Inflammatory macrophage treated with lipopolysaccharide for 1 hour (primary cell): ENCODE data around the gene ETS1.

Source experiments
- DNase-seq, 2 donors: peaks; one replicate each; pipeline ENCODE4 v3.0.0-alpha.2; 2020 to 2022

Gene ETS1

DNA sequence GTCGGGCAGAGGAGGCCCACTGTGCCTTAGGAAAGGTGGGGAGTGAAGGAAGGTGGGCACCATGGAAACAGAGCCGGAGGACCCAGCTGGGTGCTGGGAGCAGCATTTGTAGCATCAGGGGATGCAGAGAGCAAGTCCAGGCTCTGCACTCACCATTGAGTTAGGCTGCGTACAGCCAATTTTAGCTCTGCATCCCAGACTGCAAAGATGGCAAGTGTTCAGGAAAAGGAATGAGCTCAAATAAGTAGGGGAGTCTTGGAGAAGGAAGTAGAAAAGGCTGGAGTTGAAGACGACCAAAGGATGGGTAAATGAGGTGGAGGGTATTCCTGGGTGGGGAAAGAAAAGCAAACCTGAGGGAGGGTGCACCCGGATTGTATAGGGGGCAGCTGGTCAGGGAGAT, 31.6 kb upstream of the ETS1 start:
- no peak for DNase-seq

DNA sequence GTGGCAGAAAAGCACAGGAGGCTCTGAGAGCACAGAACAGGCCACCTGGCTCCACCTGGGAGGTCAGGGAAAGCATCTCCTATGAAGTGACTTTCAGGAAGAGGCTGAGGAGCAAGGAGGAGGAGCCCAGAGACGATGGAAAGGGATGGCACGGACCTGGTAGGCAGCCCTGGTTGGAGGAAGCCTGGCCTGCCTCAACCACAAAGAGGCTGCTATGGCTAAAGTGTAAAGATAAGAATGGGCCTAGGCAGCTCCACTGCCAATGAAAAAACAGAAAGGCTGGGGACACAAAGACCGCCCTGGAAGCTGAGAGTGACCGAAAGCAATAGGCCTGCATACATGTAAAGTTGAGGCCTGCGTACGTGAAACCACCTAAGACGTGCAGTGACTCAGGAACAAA, 31.2 kb upstream of the ETS1 start:
- DNase-seq, result no peak

DNA sequence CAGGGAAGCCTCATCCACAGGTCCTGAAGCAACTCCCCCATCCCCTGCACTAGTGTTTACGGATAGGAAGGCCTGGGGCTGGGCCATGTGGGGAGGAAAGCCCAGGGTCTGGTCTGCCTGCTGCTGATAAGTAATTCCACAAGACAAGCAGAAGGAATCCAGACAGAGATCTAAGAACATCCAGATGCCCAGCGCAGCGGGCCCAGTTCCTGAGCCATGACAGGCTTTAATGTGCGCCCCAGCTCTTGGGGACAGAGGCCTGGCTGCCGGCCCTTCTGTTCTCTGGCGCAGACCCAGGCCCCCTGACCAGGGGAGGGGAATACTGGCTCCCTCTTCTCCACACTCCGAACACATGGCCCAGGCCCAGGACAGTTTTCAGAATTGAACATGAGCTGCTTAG, 28.8 kb upstream of the ETS1 start:
- DNase-seq, result no peak

DNA sequence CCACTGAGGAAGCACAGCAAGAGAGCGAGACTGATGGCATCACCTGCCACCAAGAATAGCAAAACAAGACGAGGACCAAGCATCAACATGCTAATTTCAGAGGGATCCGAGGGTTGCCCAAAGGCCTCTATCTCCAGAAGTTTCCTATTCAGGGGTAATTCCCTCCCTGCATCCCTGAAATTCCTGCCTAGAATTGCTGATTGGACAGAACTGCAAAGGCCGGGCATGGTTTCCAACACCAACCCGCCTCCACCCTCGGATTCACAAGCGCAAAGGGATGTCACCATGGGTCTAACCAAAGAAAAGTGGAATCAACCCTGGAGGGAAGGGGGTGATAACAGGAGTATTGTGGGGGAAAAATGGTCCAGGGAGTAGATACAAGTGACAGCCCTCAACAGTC, 28.3 kb upstream of the ETS1 start:
- no peak for DNase-seq

DNA sequence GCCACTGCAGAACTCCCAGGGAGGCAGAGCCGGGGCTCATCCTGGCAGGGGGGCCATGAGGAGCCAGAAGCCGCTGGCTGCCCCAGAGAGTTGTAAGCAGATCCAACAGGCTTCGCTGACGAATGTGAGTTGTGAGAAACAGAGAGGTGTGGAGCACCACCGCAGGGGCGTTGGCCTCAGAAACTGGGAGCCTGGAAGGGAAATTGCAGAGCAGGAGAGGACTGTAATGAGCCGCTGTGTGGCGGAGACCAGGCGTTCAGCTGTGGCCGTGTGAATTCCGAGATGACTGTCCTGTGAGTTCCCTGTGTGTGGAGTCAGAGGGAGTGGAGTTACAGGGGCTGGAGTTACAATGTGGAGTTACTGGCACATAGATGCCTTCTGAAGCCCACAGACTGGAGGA, 27.7 kb upstream of the ETS1 start:
- no peak for DNase-seq

DNA sequence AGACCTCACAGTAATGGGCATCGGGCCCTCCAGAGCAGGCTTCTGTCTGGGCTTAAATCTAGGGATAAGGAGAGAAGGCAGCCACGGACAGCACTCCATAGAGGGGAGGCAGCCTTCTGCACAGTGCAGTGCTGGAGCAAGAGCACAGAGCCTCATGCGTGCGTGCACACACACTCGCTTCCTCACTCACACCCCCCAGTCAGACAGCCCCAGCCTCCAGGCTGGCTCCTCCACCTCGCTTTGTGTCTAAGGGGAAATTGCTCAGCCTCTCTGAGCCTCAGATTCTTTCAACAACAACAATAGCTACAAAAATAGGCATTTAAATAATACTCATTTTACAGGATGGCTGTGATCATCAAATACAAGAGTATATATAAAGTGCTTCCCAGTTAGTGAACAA, 26.7 kb upstream of the ETS1 start:
- no peak for DNase-seq

DNA sequence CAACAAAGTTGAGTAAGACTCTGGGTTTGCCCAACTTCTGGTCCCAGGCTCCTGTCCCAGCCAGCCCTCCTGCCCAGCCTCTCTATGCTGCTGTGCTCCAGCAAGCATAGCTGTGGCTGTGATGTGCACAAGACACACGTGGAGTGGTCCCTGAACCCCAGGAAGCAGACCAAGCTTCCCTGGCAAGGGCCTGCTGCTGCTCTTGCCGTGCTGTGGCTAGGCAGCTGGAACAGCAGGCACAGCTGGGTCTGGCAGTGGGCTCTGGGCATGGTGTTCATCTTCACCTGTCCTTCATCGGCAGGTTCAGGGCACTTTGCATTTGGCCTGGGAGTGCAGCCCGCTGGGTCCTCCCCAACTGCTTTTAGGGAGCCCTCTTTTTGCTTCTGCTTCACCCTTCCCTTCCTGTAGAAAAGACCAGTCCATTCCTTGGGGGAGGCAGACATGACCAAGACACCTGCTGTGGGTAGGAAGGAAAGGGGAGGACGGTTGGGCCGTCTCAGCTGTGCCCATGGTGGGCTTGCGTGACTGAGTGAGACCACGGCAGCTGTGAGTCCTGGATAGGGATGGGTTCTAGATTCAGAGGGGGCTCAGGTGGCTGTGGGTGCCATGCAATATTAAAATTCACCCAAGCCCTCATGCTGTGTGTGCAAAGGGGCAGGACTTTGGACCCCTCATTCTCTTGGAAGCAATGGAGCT, 26.1 kb upstream of the ETS1 start:
- DNase-seq, result no peak

DNA sequence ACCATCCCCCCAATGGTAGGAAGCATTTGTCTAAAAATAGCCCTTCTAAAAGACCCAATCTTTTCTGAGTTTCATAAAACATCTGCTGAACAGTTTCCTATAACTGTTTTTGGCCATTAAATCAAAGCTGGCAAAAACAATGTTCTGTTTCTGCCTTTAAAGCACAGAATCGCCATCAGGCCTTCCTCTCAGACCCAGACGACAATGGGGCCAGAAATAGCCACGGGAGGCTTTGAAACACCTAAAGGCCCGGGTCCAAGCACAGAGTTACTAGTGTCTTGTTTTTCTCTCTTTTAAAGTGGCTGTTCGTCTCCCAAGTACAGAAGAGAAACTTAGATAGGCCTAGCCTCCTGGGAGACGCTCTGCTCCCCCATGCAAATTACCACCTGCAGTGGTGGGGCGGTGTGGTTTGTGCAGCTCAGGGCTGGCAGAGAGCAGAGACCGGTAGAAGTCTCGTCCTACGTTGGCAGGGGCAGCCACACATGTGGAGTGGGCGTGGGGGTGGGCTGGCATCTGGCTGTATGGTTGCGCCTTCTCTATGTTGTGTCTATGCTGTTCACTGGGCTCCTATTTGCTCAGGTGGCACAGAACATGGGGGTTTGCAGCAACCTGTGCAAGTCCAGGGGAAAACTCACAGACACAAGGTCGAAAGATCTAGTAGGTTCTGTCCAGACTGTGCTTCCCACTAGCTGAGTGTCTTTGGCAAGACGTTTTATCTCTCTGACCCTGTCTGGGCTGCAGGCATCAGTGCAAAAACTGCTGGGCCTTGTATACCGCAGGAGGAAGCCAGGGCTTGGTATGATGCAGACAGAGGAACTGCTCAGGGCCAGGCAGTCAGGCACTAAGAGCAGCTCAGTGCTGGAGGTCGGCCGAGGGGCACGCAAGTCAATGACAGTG, 23.6 kb upstream of the ETS1 start:
- no peak for DNase-seq

DNA sequence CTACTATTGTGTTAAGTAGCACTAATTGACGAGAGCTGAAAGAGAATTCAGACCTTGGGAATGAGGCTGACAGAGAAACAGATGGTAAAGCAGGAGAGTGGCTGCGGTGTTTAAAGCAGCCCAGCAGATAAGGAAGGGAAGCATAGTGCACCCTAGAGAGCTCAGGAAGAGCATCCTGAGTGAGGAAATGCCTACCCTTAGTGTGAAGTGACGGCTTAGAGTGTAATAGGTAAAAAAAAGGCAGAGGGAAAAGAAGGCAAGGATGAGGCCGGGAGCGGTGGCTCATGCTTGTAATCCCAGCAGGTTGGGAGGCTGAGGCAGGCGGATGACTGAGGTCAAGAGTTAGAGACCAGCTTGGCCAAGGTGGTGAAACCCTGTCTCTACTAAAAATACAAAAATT, 22.4 kb upstream of the ETS1 start:
- no peak for DNase-seq

DNA sequence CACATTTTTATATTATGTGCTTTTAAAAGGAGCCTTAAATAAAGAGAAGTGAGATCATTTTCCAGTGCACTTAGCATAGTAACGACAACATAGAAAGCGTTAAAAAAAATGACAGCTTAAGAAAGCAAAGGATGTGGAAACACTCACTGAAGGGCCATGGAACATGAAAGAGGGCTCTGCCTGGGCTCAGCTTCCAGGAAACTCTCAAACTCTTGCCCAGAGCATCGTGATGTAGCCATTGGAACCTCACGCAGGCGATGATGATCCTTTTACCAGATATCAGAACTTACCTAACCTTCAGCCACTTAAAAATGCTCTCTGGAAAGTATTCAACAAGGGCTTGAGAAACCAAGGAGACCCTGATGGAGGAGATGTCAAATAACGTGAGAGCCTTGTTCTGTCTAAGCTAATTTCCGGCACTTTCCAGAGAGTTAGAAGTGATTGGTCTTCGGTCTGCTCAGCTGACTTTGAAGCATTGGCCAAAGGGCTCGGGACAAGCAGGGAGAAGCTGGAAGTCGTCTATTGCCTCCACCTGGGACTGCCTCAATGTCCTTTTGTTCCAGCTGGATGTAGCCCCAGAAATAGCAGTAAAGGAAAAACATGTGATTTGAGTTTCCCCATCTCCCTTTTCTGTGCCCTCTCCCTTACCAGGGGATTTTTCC, 21.5 kb upstream of the ETS1 start:
- DNase-seq, result no peak

DNA sequence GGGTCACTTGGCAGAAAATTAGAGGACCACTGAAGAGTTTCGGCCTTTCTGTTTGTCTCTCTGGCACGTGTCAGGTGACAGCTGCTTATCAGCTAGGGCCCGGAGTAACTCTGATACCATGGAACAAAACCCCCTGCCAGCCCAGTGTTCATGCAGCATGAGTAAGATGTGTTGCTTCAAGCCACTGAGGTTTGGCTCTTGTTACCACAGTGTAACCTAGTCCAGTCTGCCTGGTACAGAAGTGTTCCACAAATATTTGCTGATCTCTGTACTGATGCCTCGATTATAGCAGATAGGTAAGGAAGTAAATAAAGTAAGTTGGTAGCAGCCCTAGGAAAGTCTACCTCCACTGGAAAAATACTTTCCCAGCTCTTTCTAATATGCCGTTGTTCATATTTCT, 20.5 kb upstream of the ETS1 start:
- no peak for DNase-seq

DNA sequence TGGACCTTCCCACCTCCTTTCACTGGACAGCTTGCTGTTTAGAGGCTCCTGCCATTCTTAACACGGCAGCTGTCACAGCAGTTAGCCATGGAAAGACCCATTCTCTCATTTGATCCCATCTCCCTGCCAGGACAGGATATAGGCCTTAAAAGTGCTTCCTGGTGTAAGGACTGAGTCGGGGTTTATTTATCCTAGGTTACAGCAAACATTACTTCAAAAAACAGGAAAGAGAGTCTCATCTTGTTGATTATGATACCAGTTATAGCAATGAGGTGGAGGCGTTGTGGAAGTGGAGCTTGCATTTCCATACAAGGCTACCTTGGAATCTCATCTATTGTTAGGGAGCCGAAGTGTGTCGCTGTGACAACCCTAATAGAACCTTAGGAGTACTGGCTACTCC, 17.4 kb upstream of the ETS1 start:
- no peak for DNase-seq

DNA sequence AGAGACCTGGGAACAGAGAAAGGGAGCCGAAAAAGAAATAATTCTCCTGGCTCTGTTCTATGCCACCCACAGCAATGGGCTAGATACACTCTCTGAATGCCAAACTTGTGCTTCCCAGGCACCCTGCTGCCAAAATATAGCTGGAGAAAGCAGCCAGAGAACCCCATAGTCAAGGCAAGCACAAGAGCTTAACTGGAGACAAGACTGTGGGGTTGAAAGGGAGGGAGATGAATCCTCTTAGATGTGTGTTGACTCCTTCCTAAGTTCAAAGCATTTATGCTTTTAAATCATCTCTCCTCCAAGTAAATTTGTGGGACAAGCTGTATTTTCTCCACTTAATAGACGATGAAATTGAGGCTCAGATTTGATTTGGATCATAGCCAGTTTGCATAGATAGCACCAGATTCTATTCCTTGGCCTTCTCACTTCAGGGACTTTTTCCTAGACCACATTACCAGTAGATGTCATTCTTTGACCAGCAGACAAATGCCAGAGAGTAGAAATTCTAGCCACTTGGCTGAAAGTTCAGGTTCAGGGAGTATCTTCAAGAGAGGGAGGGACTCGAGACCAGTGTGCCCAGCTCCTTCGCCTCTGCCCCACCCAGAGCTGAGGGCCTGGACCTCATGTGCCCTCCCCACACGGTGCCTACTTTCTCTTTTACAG, 16.5 kb upstream of the ETS1 start:
- DNase-seq, result no peak

DNA sequence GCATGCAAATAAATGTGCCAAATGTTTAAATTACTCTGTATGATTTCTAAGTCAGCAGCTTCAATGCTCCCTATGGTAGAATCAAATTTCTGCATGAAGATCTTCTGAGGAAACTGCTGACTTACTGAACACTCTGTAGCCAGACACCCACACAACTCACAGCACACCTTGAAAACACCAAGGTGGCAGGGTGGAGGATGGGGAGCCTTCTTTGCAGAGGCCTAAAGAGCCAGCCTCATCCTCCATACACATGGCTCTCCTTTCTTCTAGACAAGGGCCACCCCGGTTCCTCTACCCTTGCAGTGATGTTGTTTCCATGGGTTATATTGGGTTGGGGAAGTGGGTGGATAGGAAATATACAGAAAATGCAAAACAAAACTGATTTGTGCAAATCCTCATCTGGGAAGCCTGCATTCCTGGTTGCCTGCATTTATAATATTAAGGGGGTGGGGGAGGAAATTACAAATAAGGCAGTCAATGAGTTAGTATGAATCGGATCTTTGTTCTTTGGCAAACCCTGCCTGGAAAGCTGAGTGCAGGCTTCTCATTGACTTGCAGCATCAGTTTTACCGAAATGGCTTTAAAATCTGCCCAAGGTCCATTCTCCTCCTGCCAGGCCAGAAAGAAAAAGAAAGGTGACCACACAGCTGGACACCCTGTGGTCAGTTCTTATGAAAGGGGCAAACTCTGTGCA, 15.8 kb upstream of the ETS1 start:
- DNase-seq, result no peak

DNA sequence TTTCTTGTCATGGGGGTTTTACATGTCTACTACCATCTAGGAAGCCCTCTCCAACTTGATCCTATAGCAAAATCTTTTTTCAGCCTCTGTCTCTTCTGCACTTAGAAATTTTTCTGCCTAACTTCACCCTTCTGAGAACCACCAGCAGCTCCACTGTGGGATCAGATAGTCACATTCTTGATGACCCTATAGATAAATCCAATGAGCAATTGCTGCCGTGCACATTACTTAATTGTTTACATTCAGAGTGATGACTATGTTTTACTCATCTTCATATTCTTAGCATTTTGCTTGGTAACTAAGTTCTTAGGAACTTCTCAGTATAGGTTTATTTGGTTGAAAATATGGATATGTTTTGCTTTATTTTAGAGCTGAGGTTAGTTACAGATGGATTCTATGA, 12.4 kb upstream of the ETS1 start:
- no peak for DNase-seq

DNA sequence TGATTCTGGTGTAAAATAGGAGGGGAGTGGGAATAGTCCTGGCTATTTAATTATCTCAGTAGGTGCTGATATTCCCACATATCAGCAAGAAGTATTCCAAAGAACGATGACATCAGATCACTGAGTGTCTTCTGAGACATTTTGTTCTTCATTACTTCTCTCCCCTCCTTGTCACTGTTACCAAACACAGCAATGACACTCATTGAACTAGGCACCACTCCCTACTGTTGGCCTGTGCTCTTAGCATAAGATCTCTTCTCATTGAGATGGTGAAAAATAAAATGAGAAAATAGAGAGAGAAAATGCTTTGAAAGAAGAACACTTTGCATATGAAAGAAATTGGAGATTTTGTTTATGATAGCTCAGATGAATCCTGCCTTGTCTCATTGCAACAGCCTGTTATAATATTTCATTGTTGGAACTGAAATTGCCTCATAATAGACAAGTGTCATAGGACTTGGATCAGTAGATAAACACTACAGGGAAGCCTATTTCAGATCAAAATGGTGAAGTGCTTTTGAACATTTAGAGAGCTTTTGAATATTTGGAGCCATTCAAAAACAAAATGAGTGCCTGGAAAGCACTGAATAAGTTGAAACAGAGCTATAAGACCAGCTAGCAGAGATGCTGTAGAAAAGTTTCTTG, 11.3 kb upstream of the ETS1 start:
- DNase-seq, result peak in 1 of 2 donors; percentile 28

DNA sequence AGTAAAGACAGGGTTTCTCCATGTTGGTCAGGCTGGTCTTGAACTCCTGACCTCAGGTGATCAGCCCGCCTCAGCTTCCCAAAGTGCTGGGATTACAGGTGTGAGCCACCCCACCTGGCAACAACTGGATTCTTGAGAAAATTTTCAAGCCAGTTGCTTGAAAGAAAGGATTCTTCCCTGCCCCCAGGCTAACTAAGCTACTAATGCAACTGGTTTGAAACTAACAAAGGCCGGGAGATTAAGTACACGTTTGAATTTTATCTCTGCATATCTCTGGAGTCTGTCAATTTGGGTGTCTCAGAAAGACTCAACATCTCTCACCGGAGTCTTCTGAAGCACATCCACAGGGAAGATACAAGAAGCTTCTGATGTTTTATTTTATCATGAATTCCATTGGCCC, 10.7 kb upstream of the ETS1 start:
- DNase-seq, result no peak

DNA sequence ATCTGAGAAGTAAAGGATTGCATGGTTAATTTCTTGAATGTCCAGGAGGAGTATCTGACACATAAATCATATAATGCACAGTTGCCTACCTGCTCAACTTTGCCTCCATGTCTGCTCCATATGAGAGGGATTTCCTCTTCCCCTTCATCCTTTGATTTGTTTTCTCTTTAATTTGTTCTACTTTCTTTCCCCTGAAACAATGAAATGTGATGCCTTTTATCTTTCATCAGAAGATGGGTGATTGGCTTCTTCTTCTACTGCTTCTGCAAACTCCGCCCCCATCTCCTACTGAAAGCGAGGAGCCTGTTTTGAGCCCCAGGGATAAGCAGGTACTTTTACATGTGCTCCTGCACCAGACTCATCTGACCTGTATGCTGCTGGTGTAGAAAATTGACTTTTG, 9.9 kb upstream of the ETS1 start:
- DNase-seq, result no peak

DNA sequence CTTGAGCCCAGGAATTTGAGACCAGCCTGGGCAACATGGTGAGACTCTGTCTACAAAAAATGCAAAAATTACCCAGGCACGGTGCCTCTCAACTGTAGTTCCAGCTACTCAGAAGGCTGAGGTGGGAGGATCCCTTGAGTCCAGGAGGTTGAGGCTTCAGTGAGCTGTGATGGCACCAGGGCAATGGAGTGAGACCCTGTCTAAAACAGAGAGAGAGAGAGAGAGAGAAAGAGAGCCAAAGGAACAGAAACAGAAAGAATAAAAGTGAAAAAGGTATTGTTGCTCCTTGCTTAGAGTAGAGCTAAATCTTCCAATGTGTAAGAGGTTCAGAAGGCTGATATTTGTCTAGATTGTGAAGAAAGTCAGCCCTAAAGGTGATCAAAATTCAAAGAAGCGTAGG, 8.9 kb upstream of the ETS1 start:
- DNase-seq, result no peak

DNA sequence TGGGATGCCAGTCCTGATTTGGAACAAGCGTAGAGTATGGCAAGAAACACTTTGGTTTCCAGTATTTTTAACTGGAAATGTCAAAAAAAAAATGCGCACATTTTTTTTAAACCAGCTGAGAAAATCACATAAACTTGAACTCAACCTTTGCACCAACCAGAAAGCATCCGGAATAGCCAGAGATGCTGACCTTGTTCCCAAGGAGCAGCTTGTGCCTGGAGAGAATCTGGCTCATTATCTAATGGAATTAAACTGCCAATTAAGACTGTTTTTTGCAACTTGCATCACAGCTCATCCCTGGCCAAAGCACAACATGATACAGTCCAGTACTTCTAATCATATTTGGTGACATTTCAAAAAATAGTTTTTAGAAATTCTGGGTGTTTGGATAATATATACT, 8.4 kb upstream of the ETS1 start:
- no peak for DNase-seq

DNA sequence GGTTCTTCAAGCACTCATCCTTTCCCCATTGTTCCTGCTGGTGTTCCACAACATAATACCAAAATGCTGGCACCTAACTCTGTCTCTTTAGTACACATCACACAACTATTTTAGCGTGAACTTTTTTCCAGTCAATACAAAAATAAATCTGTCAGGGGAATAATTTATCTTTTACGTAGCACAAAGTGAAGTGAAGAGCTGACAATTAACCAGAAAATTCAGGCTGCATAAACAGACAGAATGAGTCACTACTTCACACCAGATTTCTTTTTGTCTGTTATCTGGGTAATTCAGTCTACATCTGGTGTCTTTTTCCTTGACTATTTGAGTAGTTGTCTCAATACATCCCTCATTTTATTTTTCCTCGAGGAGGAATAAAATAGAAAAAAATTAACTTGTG, 7.9 kb upstream of the ETS1 start:
- no peak for DNase-seq

DNA sequence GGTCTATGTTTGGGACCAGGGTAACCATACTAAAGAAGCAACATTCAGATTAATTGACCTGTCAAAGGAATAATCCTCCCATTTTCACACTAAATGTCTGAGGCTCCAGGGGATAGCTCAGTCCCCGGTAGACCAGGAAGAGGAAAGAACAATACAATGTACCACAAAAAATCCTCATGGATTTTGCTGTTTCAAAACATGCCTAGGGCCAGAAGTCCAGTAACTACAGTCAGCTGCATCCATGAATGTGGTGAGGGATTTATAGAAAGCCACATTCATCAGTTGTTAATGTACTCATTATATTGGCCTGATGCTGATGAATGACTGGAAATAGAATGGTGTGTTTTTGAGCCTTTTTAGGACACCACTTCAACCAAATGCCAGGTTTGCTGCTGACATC, 6.9 kb upstream of the ETS1 start:
- no peak for DNase-seq
